Transverse colon (tissue), 3 donors: ENCODE data around the gene SLC19A1.

ENCODE experiments used
- CTCF ChIP-seq, 5 experiments: fragments of 200-600 bp in 3 of 5; fragments of 450-650 bp in 2 of 5; sonication (generic) in 3 of 5; IDR thresholded peaks; 1 replicate in 2 of 5; 2 replicates in 3 of 5; pipeline ENCODE4 v1.5.1; 2016 to 2017; ENCODE audit warnings: antibody characterized with exemption in 5 of 5, inconsistent platforms in 3 of 5, mild to moderate bottlenecking in 2 of 5, moderate library complexity in 1 of 5
- POLR2A ChIP-seq: fragments of 450-650 bp; IDR thresholded peaks from one replicate; pipeline ENCODE4 v1.6.1; 2016; ENCODE audit warnings: antibody characterized with exemption, mild to moderate bottlenecking, moderate library complexity

GRCh38 chr21:45485686-45486442 is 56.4 kb downstream of the SLC19A1 start:
- TF ChIP-seq POLR2A = no peak
- TF ChIP-seq CTCF (IDR thresholded peaks at IDR 0.05) = no peak
